Measurements from ENCODE around the gene RAP1GAP.

DNA sequence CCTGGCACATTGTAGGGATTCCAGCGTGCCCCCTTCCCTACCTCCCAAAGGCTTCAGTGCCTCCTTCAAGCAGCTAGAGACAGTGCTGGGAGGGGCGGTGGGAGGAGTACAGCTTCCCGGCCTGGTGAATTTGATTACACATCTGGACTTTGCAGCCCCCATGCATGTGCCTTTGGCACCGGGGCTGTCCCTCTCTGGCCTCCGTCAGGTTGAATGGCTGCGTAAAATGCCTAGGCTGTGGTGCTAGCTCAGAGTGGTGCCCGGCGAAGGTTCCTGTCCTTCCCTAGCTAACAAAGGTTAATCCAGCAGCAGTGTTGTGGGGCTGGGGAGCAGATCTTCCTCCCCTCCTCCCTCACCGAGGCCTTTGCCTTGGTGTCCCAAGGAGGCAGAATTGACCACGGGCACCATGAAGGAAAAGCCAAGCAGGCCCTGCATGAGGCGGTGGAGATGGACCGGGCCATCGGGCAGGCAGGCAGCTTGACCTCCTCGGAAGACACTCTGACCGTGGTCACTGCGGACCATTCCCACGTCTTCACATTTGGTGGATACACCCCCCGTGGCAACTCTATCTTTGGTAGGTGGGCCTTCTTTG lies 93.7 kb downstream of the RAP1GAP start:
- TF ChIP-seq, protein P1, sequence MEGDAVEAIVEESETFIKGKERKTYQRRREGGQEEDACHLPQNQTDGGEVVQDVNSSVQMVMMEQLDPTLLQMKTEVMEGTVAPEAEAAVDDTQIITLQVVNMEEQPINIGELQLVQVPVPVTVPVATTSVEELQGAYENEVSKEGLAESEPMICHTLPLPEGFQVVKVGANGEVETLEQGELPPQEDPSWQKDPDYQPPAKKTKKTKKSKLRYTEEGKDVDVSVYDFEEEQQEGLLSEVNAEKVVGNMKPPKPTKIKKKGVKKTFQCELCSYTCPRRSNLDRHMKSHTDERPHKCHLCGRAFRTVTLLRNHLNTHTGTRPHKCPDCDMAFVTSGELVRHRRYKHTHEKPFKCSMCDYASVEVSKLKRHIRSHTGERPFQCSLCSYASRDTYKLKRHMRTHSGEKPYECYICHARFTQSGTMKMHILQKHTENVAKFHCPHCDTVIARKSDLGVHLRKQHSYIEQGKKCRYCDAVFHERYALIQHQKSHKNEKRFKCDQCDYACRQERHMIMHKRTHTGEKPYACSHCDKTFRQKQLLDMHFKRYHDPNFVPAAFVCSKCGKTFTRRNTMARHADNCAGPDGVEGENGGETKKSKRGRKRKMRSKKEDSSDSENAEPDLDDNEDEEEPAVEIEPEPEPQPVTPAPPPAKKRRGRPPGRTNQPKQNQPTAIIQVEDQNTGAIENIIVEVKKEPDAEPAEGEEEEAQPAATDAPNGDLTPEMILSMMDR (IDR thresholded peaks at IDR 0.05): no peak
- TF ChIP-seq POLR2A (IDR thresholded peaks at IDR 0.05): no peak
